Left ventricle myocardium inferior (tissue), 1 donor: Measurements from ENCODE around the gene COPZ1. TPM values are rescaled to one million over a fixed set of nuclear protein-coding genes. Genes with fewer than 3 reads are reported as not detected.
"Not testable (repeated sequence)": the region's sequence is repeated elsewhere in the genome, so short reads cannot be mapped to it uniquely, and the experiment has no call there.

Experiments
- DNase-seq: peaks from one replicate; pipeline ENCODE4 v3.0.0-alpha.2; 2020
- H3K27ac ChIP-seq: fragments of 200-600 bp; replicated peaks from 2 replicates; pipeline ENCODE4 v1.8.0; 2021
- H3K27me3 ChIP-seq: fragments of 200-600 bp; 2 replicates; pipeline ENCODE4 v1.8.0; 2021; ENCODE audit warnings: low read depth
- H3K36me3 ChIP-seq: fragments of 200-600 bp; 2 replicates; pipeline ENCODE4 v1.8.0; 2021
- H3K4me1 ChIP-seq: fragments of 200-600 bp; 2 replicates; pipeline ENCODE4 v1.8.0; 2021
- H3K4me3 ChIP-seq: fragments of 200-600 bp; 2 replicates; pipeline ENCODE4 v1.8.0; 2021; ENCODE audit warnings: mild to moderate bottlenecking, moderate library complexity
- H3K9me3 ChIP-seq: fragments of 200-600 bp; replicated peaks from 2 replicates; pipeline ENCODE4 v1.8.0; 2021
- intact Hi-C: fragments of 100-400 bp; cut with micrococcal nuclease; formaldehyde crosslinking; loops from one replicate; pipeline ENCODE4 v1.11.0; 2022
- total RNA-seq: library from RNA; stranded (reverse); fragmentation: NEBNext Ultra II Directional; extraction: Animal tissue kit (Norgen Biotek cat#: 25700); gene quantifications from one replicate; pipeline ENCODE4 v1.2.1, GENCODE V29; 2021
- TF ChIP-seq, protein P1 (sequence below): fragments of 200-600 bp; IDR thresholded peaks from 2 replicates; pipeline ENCODE4 v1.8.0; 2021; ENCODE audit warnings: antibody characterized with exemption, mild to moderate bottlenecking, borderline replicate concordance
- donor health status: DM: no; HTN: yes; CAD: no; lungs with severe emphysema.

The COPZ1 gene
- total RNA-seq, 1 donor from 2014 or later = 110 TPM

DNA sequence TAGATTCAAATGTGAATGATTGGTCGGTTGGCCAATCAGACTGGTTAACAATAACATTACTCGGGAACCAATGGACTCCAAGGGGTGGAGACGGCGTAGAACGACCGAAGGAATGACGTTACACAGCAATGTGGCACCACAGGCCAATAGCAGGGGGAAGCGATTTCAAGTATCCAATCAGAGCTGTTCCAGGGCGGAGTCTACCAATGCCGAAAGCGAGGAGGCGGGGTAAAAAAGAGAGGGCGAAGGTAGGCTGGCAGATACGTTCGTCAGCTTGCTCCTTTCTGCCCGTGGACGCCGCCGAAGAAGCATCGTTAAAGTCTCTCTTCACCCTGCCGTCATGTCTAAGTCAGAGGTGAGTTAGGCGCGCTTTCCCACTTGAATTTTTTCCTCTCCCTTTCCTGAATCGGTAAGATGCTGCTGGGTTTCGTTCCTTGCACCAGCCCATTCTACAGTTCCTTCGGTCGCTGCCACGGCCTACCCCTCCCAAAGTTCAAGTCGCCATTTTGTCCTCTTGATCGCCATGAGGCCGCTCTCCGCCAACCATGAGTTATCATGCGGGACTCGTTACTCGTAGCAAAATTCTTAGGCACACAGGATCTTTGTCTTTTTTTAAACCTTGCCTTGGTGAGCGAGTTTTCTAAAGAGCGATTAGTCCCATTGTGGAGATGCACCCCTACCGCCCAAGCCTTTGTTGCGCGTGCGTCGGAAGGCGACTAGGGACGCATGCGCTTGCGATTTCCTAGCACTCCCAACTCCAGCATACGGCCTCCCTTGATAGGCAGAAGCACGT is 44.3 kb upstream of the COPZ1 start, which contains the start of gene HNRNPA1:
Gene HNRNPA1 (plus strand): TSS at position 259 of the 793 bp plus-strand sequence. CDS start 82 bp downstream, at position 341.
- intact Hi-C loops = no loop called here
- H3K27me3 ChIP-seq = no peaks in the 10 kb centered on the region
- TF ChIP-seq, protein P1, sequence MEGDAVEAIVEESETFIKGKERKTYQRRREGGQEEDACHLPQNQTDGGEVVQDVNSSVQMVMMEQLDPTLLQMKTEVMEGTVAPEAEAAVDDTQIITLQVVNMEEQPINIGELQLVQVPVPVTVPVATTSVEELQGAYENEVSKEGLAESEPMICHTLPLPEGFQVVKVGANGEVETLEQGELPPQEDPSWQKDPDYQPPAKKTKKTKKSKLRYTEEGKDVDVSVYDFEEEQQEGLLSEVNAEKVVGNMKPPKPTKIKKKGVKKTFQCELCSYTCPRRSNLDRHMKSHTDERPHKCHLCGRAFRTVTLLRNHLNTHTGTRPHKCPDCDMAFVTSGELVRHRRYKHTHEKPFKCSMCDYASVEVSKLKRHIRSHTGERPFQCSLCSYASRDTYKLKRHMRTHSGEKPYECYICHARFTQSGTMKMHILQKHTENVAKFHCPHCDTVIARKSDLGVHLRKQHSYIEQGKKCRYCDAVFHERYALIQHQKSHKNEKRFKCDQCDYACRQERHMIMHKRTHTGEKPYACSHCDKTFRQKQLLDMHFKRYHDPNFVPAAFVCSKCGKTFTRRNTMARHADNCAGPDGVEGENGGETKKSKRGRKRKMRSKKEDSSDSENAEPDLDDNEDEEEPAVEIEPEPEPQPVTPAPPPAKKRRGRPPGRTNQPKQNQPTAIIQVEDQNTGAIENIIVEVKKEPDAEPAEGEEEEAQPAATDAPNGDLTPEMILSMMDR = no peak
- peaks cover 39% of the 10 kb centered on the region for H3K36me3 ChIP-seq
- H3K4me1 ChIP-seq = peaks cover 74% of the 10 kb centered on the region
- H3K27ac ChIP-seq = peak within 1 kb of the TSS; percentile 93
- H3K4me3 ChIP-seq = peak within 1 kb of the TSS; percentile 81
- peak; percentile 92 for DNase-seq
- H3K9me3 ChIP-seq = no peaks in the 10 kb centered on the region

DNA sequence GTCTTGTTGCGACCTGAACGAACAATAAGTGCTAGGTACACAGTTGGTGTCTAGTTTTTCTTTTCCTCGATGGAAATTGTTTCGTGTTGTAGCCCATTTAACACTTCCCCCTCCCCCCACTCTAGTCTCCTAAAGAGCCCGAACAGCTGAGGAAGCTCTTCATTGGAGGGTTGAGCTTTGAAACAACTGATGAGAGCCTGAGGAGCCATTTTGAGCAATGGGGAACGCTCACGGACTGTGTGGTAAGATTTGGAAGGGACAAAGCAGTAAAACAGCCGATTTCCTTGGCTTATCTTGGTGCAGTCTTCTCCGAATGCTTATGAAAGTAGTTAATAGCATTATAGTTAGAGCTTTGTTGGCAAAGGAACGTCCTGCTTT is 43.7 kb upstream of the COPZ1 start:
- H3K4me3 ChIP-seq = peak overlapping the region; percentile 81
- H3K27me3 ChIP-seq, DNase-seq, intact Hi-C loops, H3K9me3 ChIP-seq: not testable (repeated sequence)
- H3K36me3 ChIP-seq = peaks cover 45% of the 10 kb centered on the region
- H3K4me1 ChIP-seq = peaks cover 80% of the 10 kb centered on the region
- peak overlapping the region; percentile 93 for H3K27ac ChIP-seq

DNA sequence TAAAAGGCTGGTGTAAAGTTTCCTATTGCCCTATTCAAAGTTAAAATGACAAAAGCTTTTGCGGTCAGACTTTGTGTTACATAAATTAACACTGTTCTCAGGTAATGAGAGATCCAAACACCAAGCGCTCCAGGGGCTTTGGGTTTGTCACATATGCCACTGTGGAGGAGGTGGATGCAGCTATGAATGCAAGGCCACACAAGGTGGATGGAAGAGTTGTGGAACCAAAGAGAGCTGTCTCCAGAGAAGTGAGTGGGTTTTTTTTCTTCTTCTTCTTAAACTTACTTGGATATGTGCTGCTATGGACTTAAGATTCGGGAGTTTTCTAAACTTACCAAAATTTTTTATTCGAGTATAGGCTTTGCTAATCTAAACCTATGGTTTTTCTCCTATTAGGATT is 43.2 kb upstream of the COPZ1 start:
- peaks cover 84% of the 10 kb centered on the region for H3K4me1 ChIP-seq
- H3K27ac ChIP-seq = peak overlapping the region; percentile 93
- peaks cover 49% of the 10 kb centered on the region for H3K36me3 ChIP-seq
- H3K9me3 ChIP-seq, H3K27me3 ChIP-seq, DNase-seq, intact Hi-C loops: not testable (repeated sequence)
- H3K4me3 ChIP-seq = peak overlapping the region; percentile 81

DNA sequence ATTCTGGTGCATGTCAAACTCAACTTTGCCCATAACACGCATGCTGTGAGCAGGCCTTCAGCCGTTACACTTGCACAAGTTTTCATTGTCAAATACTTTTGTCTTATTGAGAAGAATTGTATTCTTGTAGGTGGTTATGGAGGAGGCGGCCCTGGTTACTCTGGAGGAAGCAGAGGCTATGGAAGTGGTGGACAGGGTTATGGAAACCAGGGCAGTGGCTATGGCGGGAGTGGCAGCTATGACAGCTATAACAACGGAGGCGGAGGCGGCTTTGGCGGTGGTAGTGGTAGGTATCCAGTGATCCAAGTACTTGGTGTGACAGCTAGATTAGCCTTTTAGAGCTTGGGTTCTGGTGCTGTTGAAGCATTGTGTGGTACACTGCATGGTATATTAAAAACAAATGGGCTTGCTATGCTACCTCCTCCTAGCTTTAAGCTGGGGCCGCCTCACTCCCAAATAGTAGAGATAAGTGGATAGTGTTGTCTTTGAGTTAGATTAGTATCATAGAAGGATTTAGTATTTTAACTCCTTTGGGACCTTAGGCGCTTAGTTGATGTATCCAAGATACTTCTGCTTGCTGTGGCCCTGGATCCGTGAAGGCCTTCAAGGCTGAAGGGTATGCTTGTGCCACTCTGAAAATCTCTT is 41.9 kb upstream of the COPZ1 start:
- intact Hi-C loops = no loop called here
- TF ChIP-seq, protein P1 = no peak
- Histone ChIP-seq H3K36me3 (peaks cover 63% of the 10 kb centered on the region), H3K27me3 (no peaks in the 10 kb centered on the region), H3K4me3 (peak overlapping the region; percentile 81), H3K4me1 (peaks cover 85% of the 10 kb centered on the region), H3K27ac (peak overlapping the region; percentile 4), H3K9me3 (no peaks in the 10 kb centered on the region)
- peak; percentile 31 for DNase-seq

DNA sequence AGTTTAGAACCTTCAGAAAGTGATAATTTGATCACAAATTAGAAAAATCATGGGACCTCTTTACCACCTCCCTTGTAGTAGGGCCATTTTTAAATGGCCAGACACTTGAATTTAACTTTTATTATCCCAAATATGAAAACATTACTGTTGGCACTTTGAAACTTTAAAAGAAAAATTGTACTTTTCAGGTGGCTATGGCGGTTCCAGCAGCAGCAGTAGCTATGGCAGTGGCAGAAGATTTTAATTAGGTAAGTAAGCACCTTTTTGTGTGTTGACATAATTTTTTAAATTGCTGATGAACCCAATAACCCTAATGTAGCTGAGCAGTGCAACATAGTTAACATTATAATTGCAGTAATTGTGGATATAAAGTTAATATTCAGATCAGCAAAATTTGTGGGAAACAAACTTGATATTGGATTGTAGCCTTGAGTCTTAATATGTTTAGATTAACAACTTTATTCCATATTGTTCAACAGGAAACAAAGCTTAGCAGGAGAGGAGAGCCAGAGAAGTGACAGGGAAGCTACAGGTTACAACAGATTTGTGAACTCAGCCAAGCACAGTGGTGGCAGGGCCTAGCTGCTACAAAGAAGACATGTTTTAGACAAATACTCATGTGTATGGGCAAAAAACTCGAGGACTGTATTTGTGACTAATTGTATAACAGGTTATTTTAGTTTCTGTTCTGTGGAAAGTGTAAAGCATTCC is 40.7 kb upstream of the COPZ1 start:
- DNase-seq, H3K9me3 ChIP-seq, intact Hi-C loops, H3K27me3 ChIP-seq: not testable (repeated sequence)
- peak overlapping the region; percentile 81 for H3K4me3 ChIP-seq
- H3K27ac ChIP-seq = peak overlapping the region; percentile 4
- H3K36me3 ChIP-seq = peaks cover 74% of the 10 kb centered on the region
- H3K4me1 ChIP-seq = peaks cover 73% of the 10 kb centered on the region

DNA sequence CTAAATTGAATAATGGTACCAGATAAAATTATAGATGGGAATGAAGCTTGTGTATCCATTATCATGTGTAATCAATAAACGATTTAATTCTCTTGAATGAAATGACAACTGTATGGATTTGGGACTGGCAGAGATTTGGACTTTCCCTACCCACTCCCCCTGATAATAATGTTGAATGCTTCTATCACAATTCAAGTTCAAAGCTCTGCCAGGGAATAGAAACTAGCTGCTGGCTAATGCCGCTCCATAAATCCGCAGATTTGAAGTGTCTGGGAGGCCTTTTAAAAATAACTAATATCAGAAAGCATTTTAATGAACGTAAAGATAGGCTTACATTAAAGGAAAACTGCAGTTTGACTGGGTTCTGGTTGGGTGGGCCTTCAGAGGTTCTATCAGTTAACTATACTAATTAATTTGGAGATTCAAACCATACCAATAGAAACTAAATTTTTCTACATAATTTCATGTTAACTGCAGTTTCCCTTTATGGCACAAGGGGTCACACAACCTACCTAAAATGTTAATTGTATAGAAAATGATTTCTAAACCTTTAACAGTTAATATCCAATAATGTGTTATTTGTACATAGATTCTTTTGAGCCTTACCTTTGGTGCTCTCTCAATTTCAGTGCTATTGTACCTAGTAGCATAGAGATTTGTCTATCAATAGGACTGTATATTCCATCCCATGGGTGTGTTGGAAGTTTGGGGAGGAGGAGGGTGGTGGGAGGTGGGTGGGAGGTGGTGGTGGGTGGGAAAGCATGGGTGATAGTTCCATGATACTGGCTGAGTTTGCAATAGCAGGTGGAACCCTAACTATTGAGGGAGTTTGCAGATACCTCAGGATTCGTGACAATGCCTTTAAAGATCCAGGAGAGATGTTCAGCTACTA is 39.5 kb upstream of the COPZ1 start:
- no peaks in the 10 kb centered on the region for H3K27me3 ChIP-seq
- H3K27ac ChIP-seq = peak overlapping the region; percentile 47
- TF ChIP-seq, protein P1 = no peak
- intact Hi-C loops = no loop called here
- peak overlapping the region; percentile 81 for H3K4me3 ChIP-seq
- no peak for DNase-seq
- H3K9me3 ChIP-seq = no peaks in the 10 kb centered on the region
- H3K4me1 ChIP-seq = peaks cover 71% of the 10 kb centered on the region
- peaks cover 76% of the 10 kb centered on the region for H3K36me3 ChIP-seq
